Stimulated activated CD4-positive, alpha-beta T cell treated with anti-CD3 and anti-CD28 coated beads, Interleukin-1b, Interleukin-23, amount 100 ng/mL, for 1 hour (primary cell): ENCODE results near the gene CIITA.
"Not testable (repeated sequence)": the region's sequence is repeated elsewhere in the genome, so short reads cannot be mapped to it uniquely, and the experiment has no call there.

Experiments used
- DNase-seq, 2 donors: peaks; one replicate each; pipeline ENCODE4 v3.0.0-alpha.2; 2020; ENCODE audit warnings: low read depth in 2 of 2

The CIITA gene

DNA sequence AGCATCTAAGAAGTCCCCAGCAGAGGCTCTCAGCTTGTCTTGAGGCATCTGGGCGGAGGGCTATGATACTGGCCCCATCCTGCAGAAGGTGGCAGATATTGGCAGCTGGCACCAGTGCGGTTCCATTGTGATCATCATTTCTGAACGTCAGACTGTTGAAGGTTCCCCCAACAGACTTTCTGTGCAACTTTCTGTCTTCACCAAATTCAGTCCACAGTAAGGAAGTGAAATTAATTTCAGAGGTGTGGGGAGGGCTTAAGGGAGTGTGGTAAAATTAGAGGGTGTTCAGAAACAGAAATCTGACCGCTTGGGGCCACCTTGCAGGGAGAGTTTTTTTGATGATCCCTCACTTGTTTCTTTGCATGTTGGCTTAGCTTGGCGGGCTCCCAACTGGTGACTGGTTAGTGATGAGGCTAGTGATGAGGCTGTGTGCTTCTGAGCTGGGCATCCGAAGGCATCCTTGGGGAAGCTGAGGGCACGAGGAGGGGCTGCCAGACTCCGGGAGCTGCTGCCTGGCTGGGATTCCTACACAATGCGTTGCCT is at the start of gene CIITA:
Gene CIITA, plus strand, starts transcription at position 404 of the 543 bp plus-strand sequence. Its CDS starts 129 bp downstream, at position 533.
- DNase-seq, result no peak

- DNase-seq, result no peak
Observed at GRCh38 chr16:10827691-10828341, 49.2 kb upstream of the CIITA start.

- DNase-seq, result no peak
Observed at GRCh38 chr16:10828851-10829366, 48.1 kb upstream of the CIITA start.

DNA sequence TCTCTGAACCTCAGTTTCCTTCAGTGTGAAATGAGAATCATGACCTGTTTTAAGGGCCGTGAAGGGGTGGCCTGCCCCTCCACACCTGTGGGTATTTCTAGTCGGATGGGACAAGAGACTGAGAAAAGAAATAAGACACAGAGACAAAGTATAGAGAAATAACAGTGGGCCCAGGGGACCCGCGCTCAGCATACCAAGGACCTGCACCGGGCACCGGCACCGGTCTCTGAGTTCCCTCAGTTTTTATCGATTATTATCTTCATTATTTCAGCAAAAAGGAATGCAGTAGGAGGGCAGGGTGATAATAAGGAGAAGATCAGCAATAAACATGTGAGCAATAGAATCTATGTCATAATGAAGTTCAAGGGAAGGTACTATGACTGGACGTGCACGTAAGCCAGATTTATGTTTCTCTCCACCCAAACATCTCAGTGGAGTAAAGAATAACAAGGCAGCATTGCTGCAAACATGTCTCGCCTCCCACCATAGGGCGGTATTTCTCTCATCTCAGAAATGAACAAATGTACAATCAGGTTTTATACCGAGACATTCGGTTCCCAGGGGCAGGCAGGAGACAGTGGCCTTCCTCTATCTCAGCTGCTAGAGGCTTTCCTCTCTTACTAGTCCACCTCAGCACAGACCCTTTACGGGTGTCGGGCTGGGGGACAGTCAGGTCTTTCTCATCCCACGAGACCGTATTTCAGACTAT is 47.5 kb upstream of the CIITA start:
- not testable (repeated sequence) for DNase-seq

DNA sequence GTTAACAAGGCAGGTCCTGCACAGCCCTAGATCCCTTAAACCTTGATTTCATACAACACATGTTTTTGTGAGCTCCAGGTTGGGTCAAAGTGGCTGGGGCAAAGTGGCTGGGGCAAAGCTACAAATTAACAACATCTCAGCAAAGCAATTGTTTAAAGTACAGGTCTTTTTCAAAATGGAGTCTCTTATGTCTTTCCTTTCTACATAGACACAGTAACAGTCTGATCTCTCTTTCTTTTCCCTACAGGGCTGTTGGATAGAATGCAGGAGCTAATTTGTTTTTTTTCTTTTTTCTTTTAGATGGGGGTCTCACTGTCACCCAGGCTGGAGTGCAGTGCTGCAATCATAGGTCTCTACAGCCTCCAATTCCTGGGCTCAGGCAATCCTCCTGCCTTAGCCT is 46.8 kb upstream of the CIITA start:
- DNase-seq, result not testable (repeated sequence)

DNA sequence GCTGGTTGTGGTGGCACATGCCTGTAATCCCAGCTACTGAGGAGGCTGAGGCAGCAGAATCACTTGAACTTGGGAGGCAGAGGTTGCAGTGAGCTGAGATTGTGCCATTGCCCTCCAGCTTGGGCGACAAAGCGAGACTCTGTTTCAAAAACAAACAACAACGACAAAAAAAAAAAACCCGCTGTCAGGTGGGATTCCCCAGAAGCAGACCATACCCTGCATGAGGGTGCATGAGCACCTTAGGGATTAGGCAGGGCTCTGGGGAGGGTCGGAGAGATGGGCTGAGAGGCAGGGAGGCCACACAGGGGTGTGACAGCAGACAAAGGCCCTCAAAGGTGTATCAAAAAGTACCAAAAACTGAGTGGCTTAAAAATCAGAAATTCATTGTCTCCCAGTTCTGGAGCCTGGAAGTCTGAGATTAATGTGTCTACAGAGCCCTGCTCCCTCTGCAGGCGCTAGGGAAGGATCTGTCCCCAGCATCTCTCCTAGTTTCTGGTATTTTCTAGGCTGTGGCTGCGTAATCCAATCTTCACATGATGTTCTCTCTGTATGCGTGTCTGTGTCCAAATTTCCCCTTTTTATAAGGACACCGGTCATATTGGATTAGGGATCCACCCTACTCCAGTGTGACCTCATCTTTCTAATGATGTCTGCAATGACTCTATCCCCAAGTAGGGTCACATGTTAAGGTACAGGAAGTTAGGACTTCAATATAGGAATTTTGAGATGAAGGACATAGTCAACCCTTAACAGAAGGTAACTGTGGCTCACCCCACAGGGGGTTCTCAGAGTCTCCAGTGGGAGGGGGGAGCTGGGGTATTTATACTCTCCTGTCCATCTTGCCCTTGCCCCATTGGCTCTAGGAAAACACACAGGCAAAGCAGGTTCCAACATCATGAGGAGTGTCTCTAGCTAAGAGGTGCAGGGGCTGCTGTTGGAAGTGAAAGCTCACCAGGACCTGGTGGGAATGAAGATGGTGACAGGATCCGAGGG is 44.8 kb upstream of the CIITA start:
- DNase-seq, result no peak

GRCh38 chr16:10833271-10833670 is 43.7 kb upstream of the CIITA start:
- DNase-seq, result no peak

DNA sequence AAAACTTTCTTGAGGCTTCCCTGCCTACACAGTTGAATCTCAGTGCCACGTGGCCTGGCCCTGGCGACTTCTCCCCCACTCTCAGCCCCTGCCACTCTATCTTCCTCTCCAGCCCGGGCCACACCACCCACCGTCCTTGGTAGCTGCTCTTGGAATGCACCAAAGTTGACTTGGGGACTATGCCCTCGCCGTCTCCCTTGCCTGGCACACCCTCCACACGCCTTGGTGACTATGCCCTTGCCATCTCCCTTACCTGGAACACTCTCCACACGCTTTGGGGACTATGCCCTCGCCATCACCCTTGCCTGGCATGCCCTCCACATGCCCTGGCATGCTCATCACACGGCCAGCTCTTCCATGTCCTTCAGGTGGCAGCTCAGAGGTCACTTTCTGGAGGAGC is 42.9 kb upstream of the CIITA start:
- no peak for DNase-seq

GRCh38 chr16:10834766-10835165 is 42.2 kb upstream of the CIITA start:
- no peak for DNase-seq

DNA sequence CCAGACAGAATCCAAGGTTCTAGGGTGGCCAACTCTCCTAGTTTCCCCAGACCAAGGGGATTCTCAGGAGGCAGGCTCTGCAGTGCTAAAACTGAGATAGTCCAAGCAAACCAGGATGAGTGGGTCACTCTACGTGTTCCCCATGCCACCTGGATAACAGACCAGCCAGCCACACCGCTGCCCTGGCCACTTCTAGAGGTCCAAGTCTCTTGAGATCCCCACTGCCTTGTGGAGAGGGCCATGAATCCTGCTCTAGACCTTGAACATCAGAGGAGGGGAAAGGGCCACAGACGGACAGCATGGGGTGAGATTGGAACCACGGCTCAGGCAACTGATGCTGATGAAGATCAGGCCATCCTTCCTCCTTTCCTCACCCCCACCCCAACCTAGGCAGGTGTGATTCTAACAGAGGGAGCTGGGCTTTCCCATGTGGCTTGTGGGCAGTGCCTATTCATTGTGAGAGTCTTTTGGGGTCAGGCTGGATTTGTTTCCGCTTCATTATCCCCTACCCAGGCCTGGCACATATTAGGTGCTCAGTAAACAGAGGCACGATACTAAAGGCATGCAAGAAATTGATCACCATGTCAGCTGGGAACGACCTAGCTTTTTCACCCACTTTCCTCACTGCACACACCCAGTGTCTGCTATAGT is 41.6 kb upstream of the CIITA start:
- DNase-seq, result no peak

GRCh38 chr16:10836174-10836853 is 40.7 kb upstream of the CIITA start:
- no peak for DNase-seq

- no peak for DNase-seq
Observed at GRCh38 chr16:10838621-10839278, 38.3 kb upstream of the CIITA start.

DNA sequence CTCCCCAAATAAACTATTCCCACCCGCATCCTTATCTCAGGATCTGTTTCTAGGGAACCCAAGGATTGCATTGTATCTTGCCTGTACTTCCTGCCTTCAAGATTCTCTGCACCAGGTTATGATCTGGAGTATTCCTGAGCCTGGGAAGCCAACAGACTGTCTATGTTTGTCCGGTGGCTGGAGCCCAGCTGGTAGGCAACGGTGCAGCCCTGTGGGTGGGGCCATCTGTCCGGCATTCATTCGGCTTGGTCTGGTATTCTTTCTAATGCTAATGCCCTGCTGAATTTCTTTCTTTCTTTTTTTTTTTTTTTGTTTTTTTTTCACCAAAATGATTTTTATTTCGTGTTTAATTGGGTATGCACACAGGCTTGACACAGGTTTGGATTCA is 37.7 kb upstream of the CIITA start:
- no peak for DNase-seq

DNA sequence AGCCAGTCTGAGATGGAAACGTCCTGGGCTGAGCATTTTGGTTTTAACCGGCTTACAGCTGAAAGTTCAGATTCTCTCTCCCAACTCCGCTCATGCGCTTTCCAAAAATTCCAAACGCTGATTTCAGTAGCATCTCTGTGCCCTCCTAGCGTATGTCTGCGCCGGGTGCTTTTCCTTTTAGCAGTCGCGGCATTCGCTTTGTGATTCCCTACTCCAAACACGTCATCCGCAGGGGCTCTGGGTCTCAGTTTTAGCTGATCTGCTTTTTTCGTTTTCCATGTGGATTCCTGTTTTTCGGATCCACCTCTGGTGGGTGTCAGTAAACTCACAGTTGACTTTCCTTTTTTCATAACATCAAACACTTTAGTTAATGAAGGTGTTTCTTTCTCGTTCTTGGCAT is 36.3 kb upstream of the CIITA start:
- DNase-seq, result no peak

- DNase-seq, result no peak
Observed at GRCh38 chr16:10846213-10846998, 30.6 kb upstream of the CIITA start.

GRCh38 chr16:10847176-10847575 is 29.8 kb upstream of the CIITA start:
- no peak for DNase-seq

DNA sequence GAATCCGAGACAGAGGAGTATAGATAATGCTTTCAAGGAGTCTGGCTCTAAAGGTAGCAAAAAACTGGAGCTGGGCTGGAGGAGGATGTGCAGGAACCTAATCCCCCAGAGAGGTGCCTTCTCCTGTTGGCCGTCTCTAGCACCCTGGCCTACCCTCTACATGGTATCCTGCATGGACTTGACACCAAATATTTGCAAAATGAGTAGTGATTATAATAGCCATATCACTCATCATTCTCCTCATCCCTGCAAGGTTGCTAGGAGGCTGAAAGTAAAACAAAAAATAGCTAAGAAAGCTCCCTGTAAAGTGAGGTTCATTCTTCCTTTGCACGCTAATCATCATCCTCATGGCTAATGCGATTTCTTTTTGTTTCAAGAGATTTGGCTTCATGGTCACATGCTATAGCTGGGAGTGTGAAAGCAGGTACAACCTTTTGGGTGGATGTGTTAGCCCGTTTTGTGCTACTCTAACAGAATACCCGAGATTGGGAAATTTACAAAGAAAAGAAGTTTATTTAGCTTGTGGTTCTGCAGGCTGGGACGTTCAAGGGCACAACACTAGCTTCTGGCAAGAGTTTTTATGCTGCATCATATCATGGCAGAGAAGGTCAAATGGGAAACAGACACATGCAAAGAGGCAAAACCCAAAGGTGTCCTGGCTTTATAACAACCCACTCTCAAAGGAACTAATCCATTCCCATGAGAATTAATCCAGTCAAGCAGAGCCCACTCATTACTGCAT is 27.1 kb upstream of the CIITA start:
- DNase-seq, result no peak

DNA sequence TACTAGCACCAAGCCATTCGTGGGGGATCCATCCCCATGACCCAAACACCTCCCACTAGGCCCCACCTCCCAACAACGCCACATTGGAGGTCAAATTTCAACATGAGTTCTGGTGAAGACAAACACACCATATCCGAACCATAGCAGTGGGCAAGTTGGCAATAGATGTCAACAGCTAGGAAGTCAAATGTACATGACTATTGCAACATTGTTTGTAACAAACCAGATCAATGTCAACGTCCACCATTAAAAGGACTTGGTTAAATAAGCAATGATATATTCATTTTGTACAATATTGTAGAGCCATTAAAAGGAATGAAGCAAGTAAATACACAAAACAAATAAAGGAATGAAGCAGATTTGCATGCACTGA is 26.5 kb upstream of the CIITA start:
- DNase-seq, result no peak

DNA sequence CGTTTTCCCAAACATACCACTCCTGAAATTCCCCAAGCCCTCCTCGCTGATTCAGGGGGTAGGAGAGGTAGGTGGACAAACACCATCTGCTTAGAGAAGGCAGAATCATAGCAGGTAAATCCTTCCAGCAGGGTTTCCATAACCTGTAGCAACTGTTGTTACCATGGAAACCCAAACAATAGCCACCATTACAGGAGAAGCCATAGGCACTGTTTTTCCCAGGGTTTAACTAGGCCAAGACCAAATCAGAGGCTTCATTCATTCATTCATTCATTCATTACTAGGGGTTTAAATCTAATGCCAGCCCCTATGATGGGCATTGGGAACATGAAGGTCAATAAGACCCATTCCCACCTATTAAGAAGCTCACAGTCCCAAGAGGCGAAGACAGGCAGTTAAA is 25.5 kb upstream of the CIITA start:
- no peak for DNase-seq
